ENCODE data around the gene ARHGAP26.

DNA sequence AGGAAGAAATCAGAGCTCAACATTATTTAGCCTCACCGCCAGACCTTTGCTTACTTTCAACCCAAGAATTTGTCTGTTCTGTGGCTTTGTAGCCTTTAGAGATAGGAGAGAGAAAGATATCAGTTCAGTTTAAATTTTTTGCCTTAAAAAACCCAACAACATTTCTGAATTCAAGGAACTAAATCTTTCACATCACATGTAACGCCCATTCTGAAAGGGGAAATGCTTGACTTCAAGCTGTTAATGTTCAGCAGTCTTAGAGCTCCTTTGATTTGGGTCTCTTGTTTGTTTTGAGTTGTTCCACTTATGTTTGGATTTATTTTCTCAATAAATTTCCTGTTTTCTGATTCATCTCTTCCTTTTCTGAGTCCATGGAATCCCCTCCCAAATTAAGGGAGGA lies 294.5 kb downstream of the ARHGAP26 start:
- TF ChIP-seq, protein P1, sequence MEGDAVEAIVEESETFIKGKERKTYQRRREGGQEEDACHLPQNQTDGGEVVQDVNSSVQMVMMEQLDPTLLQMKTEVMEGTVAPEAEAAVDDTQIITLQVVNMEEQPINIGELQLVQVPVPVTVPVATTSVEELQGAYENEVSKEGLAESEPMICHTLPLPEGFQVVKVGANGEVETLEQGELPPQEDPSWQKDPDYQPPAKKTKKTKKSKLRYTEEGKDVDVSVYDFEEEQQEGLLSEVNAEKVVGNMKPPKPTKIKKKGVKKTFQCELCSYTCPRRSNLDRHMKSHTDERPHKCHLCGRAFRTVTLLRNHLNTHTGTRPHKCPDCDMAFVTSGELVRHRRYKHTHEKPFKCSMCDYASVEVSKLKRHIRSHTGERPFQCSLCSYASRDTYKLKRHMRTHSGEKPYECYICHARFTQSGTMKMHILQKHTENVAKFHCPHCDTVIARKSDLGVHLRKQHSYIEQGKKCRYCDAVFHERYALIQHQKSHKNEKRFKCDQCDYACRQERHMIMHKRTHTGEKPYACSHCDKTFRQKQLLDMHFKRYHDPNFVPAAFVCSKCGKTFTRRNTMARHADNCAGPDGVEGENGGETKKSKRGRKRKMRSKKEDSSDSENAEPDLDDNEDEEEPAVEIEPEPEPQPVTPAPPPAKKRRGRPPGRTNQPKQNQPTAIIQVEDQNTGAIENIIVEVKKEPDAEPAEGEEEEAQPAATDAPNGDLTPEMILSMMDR (IDR thresholded peaks at IDR 0.05), result no peak
- no peak for TF ChIP-seq POLR2A (IDR thresholded peaks at IDR 0.05; ENCODE audit: low read depth)
